Measurements from ENCODE around the gene RASSF5. TPM values are rescaled to one million over a fixed set of nuclear protein-coding genes. Genes with fewer than 3 reads are reported as not detected.
A peak's percentile ranks its signal among the peaks of the same experiment; 100 is the strongest.

RASSF5 gene
- total and polyA plus RNA-seq, 12 donors = 0.90 to 26.0 (median 6.4) TPM

DNA sequence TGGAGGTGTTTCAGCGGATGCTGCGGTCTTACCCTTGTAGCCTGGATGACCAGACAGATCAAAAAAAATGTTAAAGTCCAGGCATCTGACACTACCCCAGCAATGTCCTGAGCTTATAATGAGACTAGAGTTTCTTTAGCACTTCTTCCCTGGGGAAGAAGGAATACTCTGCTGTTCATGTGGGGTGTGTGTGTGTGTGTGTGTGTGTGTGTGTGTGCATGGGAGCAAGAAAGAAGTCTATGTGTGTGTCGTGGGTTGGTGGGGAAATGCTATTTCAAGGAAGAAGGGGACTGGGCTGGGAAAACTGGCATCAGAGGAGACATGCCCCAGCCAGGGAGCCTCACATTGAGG, 3.0 kb upstream of the RASSF5 start:
- Histone ChIP-seq H3K27ac (peak overlapping the region in 2 of 10 donors; percentile 55 to 67), H3K9me3 (no peaks in the 10 kb centered on the region), H3K36me3 (no peaks in the 10 kb centered on the region), H3K4me1 (peaks cover 0 to 71% (median 50%) of the 10 kb centered on the region in 9 donors), H3K4me3 (no peak overlapping the region), H3K27me3 (peaks cover 0 to 43% (median 12%) of the 10 kb centered on the region in 7 donors)
- intact Hi-C loops (cut with DNase I) = no loop called here
- TF ChIP-seq, protein P1, sequence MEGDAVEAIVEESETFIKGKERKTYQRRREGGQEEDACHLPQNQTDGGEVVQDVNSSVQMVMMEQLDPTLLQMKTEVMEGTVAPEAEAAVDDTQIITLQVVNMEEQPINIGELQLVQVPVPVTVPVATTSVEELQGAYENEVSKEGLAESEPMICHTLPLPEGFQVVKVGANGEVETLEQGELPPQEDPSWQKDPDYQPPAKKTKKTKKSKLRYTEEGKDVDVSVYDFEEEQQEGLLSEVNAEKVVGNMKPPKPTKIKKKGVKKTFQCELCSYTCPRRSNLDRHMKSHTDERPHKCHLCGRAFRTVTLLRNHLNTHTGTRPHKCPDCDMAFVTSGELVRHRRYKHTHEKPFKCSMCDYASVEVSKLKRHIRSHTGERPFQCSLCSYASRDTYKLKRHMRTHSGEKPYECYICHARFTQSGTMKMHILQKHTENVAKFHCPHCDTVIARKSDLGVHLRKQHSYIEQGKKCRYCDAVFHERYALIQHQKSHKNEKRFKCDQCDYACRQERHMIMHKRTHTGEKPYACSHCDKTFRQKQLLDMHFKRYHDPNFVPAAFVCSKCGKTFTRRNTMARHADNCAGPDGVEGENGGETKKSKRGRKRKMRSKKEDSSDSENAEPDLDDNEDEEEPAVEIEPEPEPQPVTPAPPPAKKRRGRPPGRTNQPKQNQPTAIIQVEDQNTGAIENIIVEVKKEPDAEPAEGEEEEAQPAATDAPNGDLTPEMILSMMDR (IDR thresholded peaks at IDR 0.05) = no peak
- DNase-seq = no peak
- 34 to 38% methylated on average over 3 of the region's 3 CpGs for WGBS, 2 donors
- ATAC-seq = no peak

DNA sequence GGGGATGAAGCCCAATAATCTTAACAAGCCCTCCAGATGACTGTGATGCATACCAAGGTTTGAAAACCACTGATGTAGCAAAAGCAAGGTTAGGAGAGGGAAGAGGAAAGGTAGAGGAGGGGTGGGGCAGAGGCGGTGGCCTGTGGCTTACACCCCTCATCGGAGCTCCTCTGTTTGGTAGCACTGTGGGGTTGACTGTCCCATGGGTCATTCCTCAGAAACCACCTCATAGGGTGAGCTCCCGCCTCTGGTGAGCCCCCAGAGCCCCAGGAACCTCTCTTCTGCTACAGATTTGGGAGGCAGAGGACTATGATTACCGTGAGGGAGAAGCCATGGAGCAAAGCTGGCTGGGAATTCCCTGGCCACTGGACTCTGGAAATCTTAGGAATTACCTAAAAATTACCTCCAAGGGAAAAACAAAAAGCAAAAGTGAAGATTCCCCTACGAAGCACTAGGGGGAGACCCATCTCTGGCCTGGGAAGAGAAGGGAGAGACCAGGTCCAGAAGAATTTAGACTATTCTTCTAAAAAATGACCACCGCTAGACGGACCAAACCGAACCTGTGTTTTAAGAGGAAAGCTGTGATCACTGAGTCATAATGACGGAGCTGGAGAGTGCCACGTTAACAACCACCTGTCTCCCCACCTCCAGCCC, 1.5 kb upstream of the RASSF5 start:
- Histone ChIP-seq H3K4me1 (peaks cover 0 to 70% (median 48%) of the 10 kb centered on the region in 9 donors), H3K4me3 (no peak overlapping the region), H3K27ac (no peak overlapping the region), H3K36me3 (no peaks in the 10 kb centered on the region), H3K9me3 (no peaks in the 10 kb centered on the region), H3K27me3 (peaks cover 0 to 58% (median 12%) of the 10 kb centered on the region in 7 donors)
- TF ChIP-seq, protein P1 (IDR thresholded peaks at IDR 0.05) = peak in 8 of 9 donors; percentile 11 to 50 (median 40)
- 83 to 84% methylated on average over 10 of the region's 10 CpGs for WGBS, 2 donors
- no peak for ATAC-seq
- no peak for DNase-seq
- intact Hi-C loops (cut with DNase I) = no loop called here

DNA sequence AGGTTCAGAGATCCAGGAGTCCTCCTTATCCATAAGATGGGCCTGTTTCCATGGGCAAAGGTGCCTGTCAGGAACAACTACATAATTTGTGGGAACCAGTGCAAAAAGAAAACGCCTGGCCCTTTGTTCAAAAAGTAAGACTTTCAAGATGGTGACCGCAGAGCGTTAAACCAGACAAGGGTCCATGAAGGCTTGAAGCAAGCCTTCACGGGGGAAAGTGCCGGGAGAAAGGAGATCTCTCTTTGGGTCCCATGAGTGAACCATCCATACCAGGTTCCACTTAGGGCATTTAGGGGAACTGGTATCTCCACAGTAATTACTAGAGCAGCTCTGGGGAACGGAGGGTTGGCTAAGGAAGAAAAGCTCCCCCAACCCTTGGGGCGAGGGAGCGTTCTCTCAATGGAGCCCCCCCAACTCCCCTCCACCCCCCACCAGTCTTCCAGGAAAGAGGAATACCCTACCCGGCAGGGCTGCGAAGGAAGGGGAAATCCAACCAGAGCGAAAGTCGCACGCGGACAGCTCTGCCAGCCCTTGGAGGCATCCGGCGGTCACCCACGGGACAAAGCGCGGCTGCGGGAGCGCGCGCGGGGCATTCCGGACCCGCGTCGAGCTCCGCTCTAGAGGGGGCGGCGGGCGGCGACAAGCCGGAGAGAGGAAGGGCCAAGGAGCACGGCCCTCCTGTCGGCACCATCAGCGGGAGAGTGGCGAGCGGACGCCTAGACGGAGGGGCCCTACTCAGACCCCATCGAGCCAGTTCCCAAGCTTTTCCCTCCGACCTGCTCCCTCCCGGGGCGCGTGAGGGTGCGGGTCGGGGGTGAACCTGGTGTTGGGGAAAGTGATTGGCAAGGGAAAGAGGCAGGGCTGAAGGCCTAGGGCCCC, 687 bp upstream of the RASSF5 start:
- Histone ChIP-seq H3K36me3 (no peaks in the 10 kb centered on the region), H3K27ac (peak overlapping the region in 3 of 10 donors; percentile 10 to 69 (median 28)), H3K27me3 (peaks cover 0 to 59% (median 12%) of the 10 kb centered on the region in 7 donors), H3K4me3 (peak overlapping the region; percentile 31 to 77 (median 66)), H3K4me1 (peaks cover 0 to 67% (median 44%) of the 10 kb centered on the region in 9 donors), H3K9me3 (no peaks in the 10 kb centered on the region)
- no peak for DNase-seq
- intact Hi-C loops (cut with DNase I) = no loop called here
- TF ChIP-seq, protein P1 (IDR thresholded peaks at IDR 0.05) = no peak
- 18 to 19% methylated on average over 43 to 48 of the region's 48 CpGs for WGBS, 2 donors
- ATAC-seq = peak; percentile 6 to 54 (median 30)

DNA sequence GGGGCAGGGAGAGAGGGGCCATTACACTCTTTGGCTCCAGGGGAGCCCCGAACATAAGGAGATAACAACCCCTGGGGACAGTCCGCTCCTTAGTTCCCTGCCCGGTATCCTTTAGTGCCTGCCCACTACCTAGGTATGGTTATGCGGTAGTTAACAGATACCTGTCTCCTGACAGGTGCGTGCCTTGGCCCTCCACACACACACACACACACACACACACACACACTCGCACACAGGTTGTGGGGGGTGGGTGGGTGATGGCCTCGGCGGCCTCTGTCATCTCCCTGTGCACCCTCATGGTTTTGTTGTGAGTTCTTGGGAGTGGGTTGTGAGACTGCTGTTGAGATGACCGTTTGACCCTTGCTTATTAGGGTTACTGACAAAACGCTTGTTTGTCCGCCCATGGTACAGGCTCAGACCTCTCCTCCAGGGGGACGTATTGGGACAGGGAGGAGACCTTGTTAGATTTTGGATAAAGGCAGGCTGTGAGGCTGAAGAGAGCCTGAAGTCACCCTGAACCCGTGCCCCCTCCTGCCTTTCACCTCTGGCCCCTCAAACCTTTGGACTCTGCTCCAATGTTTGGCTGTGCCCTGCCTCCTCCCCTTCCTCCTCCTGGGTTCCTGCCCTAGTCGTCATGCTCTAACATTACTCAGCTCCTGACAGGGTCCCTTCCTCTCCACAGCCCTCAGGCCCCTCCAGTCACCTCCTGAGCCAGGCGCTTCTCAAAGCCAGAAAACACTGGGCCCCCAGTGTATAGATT, 979 bp downstream of the RASSF5 start:
- no peaks in the 10 kb centered on the region for H3K9me3 ChIP-seq
- DNase-seq (no peak), ATAC-seq (no peak)
- peak overlapping the region; percentile 31 to 77 (median 66) for H3K4me3 ChIP-seq
- TF ChIP-seq, protein P1 (IDR thresholded peaks at IDR 0.05) = no peak
- H3K27ac ChIP-seq = peak overlapping the region in 1 of 10 donors; percentile 9
- H3K36me3 ChIP-seq = no peaks in the 10 kb centered on the region
- intact Hi-C loops (cut with DNase I) = loop anchor here in 1 of 10 donors (2.0 kb wide), 1 partner anchor 18 kb away; no protein-coding TSS in a partner anchor
- 53 to 55% methylated on average over 15 of the region's 15 CpGs for WGBS, 2 donors
- H3K27me3 ChIP-seq = peaks cover 0 to 59% (median 12%) of the 10 kb centered on the region in 7 donors
- peaks cover 0 to 73% (median 40%) of the 10 kb centered on the region in 9 donors for H3K4me1 ChIP-seq

Measured in heart right ventricle (tissue), 16 donors.